T-helper 9 cell (primary cell): ENCODE results near the gene PPAT.

Source experiments
- DNase-seq: peaks from one replicate; pipeline ENCODE4 v3.0.0-alpha.2; 2020

Gene PPAT

DNA sequence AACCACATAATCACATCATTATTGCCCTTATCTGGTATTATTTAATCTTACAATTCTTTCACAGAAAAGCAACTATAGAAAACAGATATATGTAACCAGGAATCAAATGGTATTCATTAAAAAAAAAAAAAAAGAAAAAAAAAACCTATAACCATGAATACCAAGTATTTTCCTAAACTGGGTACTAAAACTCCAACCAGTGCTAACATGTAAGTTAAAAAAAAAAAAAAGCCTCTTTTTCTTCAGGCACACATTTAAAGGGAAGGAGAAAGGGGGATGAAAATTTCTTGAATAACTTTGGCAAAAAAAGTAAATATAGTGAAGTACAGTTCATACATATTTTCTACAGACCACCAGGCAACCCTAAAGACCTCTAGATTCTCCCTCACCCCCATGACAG, 2.1 kb downstream of the PPAT start:
- no peak for DNase-seq

DNA sequence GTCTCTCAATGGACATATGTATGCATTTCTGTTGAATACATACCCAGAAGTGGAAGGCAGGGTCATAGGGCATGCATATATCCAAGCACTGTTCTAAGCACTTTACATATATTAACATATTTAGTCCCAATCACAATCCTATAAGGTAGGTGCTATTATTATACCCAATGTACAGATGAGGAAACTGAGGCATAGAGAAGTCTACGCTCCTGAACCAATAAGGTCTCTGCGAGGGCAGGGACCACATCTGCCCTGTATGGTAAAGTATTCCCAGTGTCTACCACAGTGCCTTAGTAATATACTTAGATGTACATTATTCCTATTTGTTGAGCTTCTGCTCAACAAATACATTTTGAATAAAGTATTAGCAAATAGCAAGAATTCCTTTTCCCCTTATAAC, 5.2 kb downstream of the PPAT start:
- no peak for DNase-seq

DNA sequence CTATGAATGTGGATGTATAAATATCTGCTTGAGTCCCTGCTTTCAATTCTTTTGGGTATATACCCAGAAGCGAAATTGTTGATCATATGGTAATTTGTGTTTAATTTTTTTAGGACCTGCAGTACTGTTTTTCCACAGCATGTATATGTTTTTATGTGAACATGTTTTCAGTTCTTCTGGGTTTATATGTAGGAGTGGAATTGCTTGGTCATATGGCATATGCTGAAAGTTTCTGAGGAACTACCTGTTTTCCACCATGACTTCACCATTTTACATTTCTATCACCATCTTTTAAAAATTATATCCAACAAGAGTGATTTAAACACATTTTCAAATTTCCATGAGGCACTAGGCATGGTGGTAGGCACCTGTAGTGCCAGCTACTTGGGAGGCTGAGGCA, 8.2 kb downstream of the PPAT start:
- DNase-seq = no peak

DNA sequence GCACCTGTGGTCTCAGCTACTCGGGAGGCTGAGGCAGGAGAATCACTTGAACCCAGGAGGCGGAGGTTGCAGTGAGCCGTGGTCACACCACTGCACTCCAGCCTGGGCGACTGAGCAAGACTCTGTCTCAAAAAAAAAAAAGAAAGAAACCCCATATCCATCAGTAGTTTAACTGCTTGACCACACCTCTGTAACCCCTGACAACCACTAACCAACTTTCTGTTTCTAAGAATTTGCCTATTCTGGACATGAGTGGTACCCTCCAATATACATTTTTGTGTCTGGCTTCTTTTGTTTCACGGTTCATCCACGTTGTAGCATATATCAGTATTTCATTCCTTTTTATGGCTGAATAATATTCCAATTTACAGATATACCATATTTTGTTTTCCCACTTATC, 9.1 kb downstream of the PPAT start:
- DNase-seq = no peak

DNA sequence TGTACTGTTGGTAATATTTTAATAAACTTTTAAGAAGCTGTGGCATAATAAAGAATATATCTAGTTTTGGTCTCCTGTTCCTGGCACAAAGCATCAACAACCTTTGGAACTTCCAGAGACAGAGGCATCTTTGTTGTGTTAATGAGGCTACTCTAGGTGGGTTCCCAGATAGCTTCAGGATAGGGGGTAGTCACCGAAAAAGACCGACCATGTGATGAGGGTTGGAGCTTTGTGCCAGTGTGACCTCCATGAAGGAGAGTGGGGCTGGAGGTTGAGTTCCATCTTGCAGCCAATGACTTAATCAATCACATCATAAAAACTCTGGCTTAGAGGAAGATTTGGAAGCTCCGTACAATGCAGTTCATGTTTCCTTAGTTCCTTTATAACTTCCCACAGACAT, 9.9 kb downstream of the PPAT start:
- DNase-seq = no peak

DNA sequence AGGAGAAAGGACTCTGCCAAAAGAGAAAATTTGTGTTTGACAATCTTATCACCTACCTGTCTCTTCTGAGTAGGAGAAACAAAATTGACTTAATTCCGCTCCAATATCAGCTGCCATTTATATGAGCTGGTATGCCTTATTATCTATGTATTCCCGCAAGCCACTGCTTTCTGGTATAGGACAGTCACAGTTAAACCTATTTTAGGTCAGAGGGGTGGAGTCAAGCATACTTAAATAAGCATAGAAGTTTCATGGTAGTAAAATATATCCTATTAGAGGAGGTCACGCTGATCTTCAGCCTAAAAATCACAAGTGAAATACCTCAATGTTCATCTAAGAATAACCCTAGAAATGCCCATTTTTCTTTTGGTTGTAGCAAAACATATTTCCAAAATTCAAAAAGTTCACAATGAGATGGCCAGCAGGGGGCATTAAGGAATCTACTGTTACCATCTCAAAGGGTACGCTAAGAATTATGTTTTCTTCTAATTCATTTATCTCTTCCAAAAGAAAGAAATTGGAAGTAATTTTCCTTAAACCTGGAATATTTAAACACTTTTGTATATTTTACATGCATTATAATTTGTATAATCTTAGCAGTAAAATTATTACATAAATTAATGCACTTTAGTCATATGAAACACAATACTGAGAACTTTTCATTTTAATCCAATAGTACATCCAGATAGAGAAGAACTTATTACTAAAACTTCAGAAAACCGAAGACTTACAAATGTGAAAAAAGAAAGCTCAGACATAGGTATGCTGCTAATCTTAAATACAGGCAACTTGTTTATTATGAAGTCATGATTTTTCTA, 10.5 kb downstream of the PPAT start:
- DNase-seq = peak; percentile 36

DNA sequence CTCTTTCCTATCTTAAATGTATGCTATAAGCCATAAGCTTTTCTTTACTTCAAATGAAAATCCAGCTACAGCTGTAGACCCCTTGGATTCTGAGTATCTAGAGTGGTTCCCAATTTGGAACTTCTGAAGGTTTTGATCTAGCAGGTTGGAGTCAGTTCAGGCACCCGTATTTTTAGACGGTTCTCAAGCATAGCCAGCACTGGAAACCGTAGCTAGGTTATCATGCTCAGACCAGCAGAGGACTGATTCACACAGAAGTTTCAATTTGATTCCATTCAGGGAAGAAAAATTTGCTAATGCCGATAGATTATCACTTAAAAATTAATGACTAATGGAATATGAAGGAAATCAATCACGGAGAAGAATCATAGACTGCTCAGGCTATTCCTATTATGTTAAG, 11.2 kb downstream of the PPAT start:
- no peak for DNase-seq

DNA sequence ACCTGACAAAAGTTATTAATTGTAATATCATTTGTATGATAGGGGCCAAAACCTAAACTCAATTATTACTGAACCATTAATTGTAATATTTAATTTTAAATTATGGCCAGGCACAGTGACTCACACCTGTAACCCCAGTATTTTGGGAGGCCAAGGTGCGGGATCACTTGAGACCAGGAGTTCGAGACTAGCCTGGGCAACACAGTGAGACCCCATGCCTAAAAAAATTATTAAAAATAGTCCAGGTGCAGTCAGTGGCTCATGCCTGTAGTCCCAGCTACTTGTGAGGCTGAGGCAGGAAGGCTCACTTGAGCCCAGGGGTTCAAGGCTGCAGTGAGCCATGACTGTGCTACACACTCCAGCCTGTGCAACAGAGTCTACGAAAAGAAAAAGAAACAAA, 18.0 kb downstream of the PPAT start:
- no peak for DNase-seq

DNA sequence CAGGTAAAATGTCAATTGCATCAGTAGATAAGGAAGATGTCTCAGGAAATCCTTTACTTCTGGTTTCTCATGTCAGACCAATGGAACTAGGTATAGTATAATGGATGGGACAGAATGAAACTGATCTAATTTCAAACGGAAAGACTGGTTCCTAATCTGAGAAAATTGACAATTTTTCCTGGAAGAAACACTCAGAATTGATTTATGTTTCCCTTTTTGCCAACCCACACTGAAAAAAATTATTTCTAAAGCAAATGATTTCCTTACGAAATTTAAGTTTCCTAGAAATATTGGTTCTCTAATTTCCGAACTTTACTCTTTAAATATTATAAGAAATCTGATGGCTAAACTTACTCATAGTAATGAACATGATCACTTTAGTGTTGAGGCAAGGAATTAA, 19.1 kb downstream of the PPAT start:
- no peak for DNase-seq

DNA sequence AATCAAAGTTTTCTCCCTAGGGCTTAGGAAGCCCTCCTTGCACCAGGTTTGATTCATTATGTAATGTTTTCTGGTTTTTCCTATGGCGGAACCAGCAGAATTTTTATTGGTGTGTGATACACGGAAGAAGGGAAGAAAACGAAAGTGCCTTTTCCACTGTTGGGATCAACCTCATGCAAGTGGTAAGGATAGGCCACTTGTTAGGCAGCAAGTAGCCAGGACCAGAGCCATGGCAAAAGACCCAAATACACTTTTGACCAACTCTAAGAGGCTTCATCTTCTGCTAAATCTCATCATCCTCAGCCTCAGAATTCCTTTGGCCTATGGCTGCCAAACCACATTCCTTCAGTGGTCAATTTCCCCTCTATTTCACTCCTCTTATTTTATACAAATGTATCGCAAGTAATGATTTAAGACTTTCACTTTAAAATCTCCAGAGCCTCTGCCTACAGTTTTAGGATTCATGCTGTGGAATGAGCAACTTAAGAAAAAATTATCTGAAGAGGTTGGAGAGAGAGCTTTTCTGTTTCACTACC, 21.2 kb downstream of the PPAT start:
- DNase-seq = no peak

DNA sequence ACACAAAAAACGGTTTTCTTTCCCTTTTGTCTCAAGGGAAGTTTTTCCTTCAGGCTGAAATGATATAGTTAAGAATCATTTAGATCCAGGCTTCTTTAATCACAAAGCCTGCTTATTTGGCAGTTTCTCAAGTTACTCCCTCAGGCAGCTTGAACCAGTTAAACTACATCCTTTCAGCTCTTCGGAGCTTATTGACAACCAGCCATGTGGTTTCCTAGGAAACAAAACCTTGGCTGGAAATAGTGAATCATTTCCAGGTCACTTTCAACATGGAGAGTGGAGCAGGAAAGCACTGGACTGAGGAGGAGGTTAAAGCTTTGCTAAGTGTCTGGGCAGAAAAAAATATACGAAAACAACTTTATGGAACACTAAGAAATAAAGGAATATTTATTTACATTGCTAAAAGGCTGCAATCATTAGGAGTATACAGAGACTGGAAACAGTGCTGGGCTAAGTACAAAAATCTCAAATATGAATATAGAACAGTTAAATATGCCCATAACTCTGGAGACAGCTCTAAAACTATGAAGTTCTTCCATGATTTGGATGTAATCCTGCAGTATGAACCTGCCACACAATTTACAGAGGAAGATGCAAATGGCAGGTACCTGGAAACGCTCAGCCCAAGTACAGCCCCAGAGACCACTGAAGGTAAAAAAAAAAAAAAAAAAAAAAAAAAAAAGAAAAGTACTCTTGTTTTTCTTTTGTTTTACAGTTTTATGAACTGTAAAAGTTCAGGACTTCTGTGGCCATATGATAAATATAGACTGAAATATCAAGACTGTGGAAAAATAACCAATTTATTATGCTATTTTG, 25.0 kb downstream of the PPAT start:
- DNase-seq = no peak

DNA sequence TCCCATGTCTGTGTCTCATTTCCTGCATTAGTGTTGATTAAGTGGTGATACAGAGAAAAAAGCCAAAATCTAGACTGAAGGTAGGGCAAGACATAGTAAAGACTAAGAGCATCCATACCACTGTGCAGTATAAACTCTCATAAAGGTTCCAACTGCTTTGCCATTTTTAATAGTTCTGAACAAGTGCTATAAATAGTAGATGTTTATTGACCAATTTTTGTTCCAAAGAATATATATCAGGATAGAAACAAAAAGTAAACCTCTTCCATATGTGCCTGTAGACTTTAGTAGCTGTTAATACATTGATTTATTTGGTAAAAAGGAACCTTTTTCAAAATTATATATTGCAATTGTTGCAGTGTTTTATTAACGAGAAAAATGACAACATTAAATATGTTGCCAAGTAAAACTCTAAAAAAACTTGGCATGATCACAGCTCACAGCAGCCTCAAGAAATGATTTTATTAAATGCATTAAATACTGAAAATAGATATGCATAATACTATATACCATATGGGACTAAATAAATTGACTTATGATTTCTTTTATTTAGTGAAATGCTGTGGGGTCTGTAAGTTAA, 25.8 kb downstream of the PPAT start:
- no peak for DNase-seq

DNA sequence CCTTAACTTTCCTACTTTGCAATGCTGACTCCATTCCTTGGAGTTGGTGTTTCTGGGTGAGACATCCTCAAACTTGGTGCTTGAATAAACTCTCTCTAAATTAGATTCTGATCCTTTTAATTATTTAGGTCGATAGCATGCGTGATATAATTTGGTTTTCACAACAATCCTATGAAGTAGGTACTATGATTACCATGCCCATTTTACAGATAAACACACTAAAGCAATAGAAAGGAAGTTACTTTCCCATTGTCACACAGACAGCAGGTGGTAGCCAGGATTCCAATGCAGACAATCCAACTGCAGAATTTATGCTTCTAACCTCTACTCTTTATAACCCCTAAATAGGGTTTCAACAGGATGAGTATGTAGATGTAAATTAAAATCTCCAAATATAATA, 26.4 kb downstream of the PPAT start:
- DNase-seq = no peak

DNA sequence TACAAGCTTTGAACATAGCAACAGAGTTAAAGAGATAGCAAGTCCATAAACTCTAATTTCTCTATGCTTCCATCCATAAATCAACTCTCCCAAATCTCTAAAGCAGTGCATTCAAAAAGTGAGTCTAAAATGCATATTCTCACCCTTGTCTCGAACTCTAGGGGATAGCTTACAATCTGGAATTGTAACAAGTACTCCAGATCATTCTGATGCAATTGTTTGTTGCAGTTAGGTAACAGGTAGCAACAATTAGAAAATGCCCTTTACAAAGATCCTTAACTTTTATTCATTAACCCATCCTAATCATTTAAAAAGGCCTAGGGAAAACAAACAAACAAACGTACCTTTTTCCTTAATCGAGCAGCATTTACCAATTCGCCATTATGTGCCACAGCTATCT, 29.3 kb downstream of the PPAT start:
- no peak for DNase-seq

DNA sequence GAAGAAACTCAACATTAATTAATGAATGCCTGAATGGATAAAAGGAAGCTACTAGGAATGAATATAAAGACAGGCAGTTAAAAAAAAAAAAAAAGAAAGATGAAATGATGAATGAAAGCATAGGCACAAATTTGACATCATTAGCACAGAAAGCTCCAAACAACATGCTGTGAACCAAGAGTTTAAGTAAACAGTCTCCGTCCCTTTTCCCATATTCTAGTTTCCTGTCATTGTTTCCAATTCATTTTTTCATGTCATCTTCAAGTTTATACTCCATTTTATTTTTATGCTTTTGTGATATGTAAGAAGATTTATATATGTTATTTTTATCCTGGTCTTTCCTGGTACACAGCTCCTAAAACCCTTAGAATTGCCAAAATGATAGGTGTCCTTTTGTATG, 30.4 kb downstream of the PPAT start:
- DNase-seq = no peak

DNA sequence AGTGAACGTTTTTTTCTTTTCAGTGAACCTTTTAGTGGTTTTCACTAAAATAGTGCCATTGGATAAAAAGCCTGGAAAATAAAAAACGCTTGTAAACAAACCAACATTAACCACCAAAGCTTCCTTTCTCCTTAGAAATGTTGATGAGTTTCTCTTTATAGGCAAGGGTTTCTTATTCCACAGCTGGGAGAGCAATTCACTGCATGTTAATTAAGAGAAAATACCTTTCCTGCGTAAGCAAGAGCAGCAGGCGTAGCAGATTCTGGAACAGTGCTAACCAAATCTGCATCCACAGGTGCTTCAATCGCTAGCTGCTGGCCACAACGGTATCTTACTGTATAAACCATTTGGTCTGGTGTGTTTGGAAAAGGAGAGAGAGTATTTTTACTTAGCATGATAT, 34.9 kb downstream of the PPAT start:
- DNase-seq = no peak

DNA sequence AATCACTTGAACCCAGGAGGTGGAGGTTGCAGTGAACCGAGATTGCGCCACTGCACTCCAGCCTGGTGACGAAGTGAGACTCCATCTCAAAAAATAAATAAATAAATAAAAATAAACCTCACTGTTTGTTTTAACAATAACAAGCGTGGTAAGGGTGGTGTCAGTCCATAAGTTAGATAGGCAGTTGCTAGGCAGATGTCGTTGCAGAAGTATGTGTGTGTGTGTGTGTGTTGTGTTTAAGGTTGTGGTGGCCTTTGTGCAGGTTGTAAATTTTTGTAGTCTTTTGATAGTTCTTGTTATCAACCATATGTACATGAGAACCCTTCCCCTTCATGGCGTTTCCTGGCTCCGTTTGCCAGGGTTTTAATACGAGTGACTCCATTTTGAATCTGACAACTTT, 44.1 kb downstream of the PPAT start:
- no peak for DNase-seq

DNA sequence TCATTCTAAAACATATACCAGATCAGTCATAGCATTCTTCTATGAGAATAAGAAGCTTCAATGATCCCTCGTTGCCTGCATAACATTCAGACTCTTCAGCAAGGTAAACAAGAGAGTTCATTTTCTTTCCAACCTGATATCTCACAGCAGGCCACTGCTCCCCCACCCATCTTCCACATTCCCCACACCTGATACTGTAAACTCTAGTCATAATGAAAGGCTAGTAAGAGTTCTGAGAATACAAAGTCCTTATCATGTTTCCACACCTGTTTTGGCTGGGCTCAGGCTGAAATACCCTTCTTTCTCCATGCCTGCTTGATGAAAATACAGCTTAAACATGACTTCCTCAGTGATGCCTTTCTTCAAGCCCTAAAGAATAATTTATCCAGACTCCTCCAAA, 45.9 kb downstream of the PPAT start:
- no peak for DNase-seq

DNA sequence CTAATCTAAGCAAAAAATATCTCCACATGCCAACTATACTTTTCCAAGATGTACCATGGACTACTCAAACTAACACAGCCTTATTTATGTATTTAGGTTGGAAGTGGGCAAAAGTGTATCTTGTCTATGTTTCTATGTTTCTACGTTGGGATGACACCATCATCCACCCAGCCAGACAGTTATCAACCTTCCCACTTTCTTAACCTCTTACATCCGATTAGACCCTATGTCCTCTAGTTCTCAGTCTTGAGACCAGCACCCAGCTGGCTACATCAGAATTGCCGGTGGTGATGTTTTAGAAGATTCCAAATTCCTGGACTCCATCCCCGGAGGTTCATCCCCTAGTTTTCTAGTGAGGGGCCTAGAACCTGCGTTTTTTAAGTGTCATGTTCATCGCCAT, 47.1 kb downstream of the PPAT start:
- DNase-seq = no peak

DNA sequence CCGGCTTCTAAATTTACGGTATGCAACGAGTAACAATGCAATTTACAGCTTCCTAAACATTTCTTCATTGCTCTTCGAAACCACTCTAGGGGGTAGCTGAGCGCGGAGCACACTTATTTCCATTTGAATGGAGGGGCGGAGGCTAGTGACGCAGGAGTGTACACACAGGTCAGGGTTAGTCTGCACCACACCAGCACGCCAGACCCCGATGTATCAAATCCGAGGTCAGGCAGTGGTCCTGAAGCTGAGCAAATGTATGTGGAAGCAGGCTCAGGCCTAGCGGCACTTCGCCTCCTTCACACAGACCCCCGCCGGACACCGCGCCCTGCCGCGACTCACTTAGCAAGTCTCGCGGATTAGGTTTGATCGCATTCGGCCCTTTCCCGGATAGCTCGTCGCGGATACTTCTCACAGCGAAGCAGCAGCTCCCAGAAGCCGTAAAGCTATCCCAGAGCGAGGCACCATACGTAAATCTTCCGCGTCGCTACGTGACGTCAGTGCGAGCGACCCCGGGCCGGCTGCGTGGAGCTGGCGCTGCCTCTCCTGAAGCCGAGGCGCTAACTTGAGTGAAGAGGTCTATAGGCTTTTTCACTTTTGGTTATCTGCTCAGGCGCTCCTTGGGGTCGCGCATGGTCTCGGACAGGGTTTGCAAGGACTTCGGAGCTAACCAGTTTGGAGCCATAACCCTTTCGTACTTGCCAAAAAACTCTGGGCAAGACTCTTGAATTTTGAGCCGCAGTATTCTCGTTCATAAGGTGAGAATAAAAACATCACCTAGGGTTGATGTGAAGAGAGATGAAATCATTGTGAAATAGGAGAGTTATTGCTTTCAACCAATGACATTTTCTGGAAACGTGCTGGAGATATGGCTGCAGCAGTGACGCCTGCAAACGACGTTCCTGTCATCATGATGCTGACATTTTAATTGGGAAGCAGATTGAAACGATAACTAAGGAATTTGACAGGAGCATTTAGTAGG, 48.1 kb downstream of the PPAT start, which contains the start of gene AASDH:
AASDH (minus strand) TSS at position 469 of the 979 bp plus-strand sequence. CDS start 3,192 bp downstream, outside the sequence.
- DNase-seq = peak; percentile 96

DNA sequence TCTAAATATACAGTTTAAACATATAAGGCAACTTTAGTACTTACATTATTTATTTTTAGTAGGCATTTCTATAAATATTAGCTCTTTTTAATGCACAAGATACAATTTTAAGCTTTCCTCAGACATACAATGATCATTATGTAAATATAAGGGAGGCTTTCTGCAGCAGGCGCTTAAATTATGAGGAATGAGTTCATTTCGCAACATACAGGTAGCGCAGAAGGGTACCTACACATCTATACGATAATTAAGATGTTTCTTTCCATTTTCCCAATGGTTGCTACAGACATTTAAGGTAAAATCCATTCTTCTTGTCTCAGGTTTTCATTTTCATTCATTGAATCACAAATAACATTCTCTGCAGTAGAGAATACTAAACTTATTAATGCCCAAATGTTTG, 49.3 kb downstream of the PPAT start:
- DNase-seq = no peak

DNA sequence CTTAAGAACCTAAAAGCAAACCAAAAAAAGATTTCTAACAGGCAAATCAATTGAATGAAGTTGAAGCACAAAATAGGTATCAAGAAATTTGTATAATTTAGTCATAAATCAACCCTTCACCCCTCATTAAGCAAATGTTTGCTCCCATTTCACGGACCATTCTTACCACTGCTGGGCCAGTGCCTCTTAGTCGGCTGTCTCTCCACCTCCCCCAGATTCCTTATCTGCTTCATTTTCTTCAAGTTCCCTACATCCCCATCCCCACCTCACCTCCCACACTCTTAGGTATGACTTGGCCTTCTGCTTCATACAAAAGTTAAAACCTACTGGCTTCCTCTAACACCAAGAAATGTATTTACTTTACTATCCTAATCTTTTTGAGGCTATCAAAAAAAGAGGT, 60.0 kb downstream of the PPAT start:
- no peak for DNase-seq
